ENCODE measurements around the gene SLC7A6.

SLC7A6 gene

GRCh38 chr16:68273459-68273858, 9.1 kb downstream of the SLC7A6 start:
- Histone ChIP-seq H3K36me3 (ENCODE audit: insufficient read depth, low read length) (peaks cover 65% of the 10 kb centered on the region), H3K9ac (ENCODE audit: low read depth, low read length) (no peak overlapping the region), H3K9me3 (ENCODE audit: insufficient read depth, low read length, severe bottlenecking) (no peaks in the 10 kb centered on the region), H3K4me1 (ENCODE audit: insufficient read depth, low read length) (peaks cover 70% of the 10 kb centered on the region), H3K4me2 (ENCODE audit: insufficient read depth, low read length) (no peak overlapping the region), H4K20me1 (ENCODE audit: insufficient read depth, low read length) (peaks cover 54% of the 10 kb centered on the region), H3K27ac (ENCODE audit: low read length) (peak overlapping the region; percentile 52), H3K27me3 (ENCODE audit: insufficient read depth, low read length, poor library complexity) (no peaks in the 10 kb centered on the region), H3K4me3 (ENCODE audit: low read depth in 1 of 2, low read length in 2 of 2) (no peak overlapping the region), H2AFZ (ENCODE audit: low read depth, low read length) (no peak overlapping the region), H3K79me2 (ENCODE audit: insufficient read depth, low read length) (peaks cover 86% of the 10 kb centered on the region)
- TF ChIP-seq CTCF (IDR thresholded peaks at IDR 0.05; ENCODE audit: borderline replicate concordance, extremely low read depth, low read length, poor library complexity, severe bottlenecking) (no peak), EZH2 (IDR thresholded peaks at IDR 0.05; ENCODE audit: borderline replicate concordance, low read depth, low read length, severe bottlenecking) (no peak)
- DNase-seq (no peak), ATAC-seq (ENCODE audit: insufficient read depth, low read depth) (no peak)

- Histone ChIP-seq H3K4me1 (ENCODE audit: insufficient read depth, low read length) (peaks cover 70% of the 10 kb centered on the region), H3K79me2 (ENCODE audit: insufficient read depth, low read length) (peaks cover 83% of the 10 kb centered on the region), H3K27ac (ENCODE audit: low read length) (peak overlapping the region; percentile 81), H3K4me2 (ENCODE audit: insufficient read depth, low read length) (peak overlapping the region; percentile 42; the same call in 1 of the 2 replicates), H3K4me3 (ENCODE audit: low read depth in 1 of 2, low read length in 2 of 2) (no peak overlapping the region), H3K36me3 (ENCODE audit: insufficient read depth, low read length) (peaks cover 65% of the 10 kb centered on the region), H2AFZ (ENCODE audit: low read depth, low read length) (no peak overlapping the region), H3K27me3 (ENCODE audit: insufficient read depth, low read length, poor library complexity) (no peaks in the 10 kb centered on the region), H4K20me1 (ENCODE audit: insufficient read depth, low read length) (peaks cover 53% of the 10 kb centered on the region), H3K9ac (ENCODE audit: low read depth, low read length) (no peak overlapping the region), H3K9me3 (ENCODE audit: insufficient read depth, low read length, severe bottlenecking) (no peaks in the 10 kb centered on the region)
- ATAC-seq (ENCODE audit: insufficient read depth, low read depth) (no peak), DNase-seq (no peak)
- no peak for TF ChIP-seq EZH2 (IDR thresholded peaks at IDR 0.05; ENCODE audit: borderline replicate concordance, low read depth, low read length, severe bottlenecking)
- no peak for TF ChIP-seq CTCF (IDR thresholded peaks at IDR 0.05; ENCODE audit: borderline replicate concordance, extremely low read depth, low read length, poor library complexity, severe bottlenecking)
Observed at GRCh38 chr16:68273896-68274295, 9.6 kb downstream of the SLC7A6 start.

GRCh38 chr16:68274441-68274840, 10.1 kb downstream of the SLC7A6 start:
- H3K9ac ChIP-seq (ENCODE audit: low read depth, low read length): no peak overlapping the region
- H3K36me3 ChIP-seq (ENCODE audit: insufficient read depth, low read length): peaks cover 64% of the 10 kb centered on the region
- H3K27ac ChIP-seq (ENCODE audit: low read length): peak overlapping the region; percentile 81
- no peaks in the 10 kb centered on the region for H3K9me3 ChIP-seq (ENCODE audit: insufficient read depth, low read length, severe bottlenecking)
- DNase-seq (no peak), ATAC-seq (ENCODE audit: insufficient read depth, low read depth) (no peak)
- no peak overlapping the region for H3K4me3 ChIP-seq (ENCODE audit: low read depth in 1 of 2, low read length in 2 of 2)
- no peaks in the 10 kb centered on the region for H3K27me3 ChIP-seq (ENCODE audit: insufficient read depth, low read length, poor library complexity)
- no peak overlapping the region for H2AFZ ChIP-seq (ENCODE audit: low read depth, low read length)
- H4K20me1 ChIP-seq (ENCODE audit: insufficient read depth, low read length): peaks cover 49% of the 10 kb centered on the region
- H3K4me1 ChIP-seq (ENCODE audit: insufficient read depth, low read length): peaks cover 70% of the 10 kb centered on the region
- TF ChIP-seq CTCF (IDR thresholded peaks at IDR 0.05; ENCODE audit: borderline replicate concordance, extremely low read depth, low read length, poor library complexity, severe bottlenecking): no peak
- TF ChIP-seq EZH2 (IDR thresholded peaks at IDR 0.05; ENCODE audit: borderline replicate concordance, low read depth, low read length, severe bottlenecking): no peak
- peaks cover 83% of the 10 kb centered on the region for H3K79me2 ChIP-seq (ENCODE audit: insufficient read depth, low read length)
- H3K4me2 ChIP-seq (ENCODE audit: insufficient read depth, low read length): peak overlapping the region; percentile 42

Measured in DND-41 (cell line).